Stimulated activated CD4-positive, alpha-beta T cell treated with anti-CD3 and anti-CD28 coated beads, Interleukin-12 subunit alpha, Interleukin-12 subunit beta, amount 100 ng/mL, for 4 hours (primary cell): ENCODE measurements around the gene SLC38A6.

Experiments
- DNase-seq: peaks from one replicate; pipeline ENCODE4 v3.0.0-alpha.2; 2020

SLC38A6 gene

DNA sequence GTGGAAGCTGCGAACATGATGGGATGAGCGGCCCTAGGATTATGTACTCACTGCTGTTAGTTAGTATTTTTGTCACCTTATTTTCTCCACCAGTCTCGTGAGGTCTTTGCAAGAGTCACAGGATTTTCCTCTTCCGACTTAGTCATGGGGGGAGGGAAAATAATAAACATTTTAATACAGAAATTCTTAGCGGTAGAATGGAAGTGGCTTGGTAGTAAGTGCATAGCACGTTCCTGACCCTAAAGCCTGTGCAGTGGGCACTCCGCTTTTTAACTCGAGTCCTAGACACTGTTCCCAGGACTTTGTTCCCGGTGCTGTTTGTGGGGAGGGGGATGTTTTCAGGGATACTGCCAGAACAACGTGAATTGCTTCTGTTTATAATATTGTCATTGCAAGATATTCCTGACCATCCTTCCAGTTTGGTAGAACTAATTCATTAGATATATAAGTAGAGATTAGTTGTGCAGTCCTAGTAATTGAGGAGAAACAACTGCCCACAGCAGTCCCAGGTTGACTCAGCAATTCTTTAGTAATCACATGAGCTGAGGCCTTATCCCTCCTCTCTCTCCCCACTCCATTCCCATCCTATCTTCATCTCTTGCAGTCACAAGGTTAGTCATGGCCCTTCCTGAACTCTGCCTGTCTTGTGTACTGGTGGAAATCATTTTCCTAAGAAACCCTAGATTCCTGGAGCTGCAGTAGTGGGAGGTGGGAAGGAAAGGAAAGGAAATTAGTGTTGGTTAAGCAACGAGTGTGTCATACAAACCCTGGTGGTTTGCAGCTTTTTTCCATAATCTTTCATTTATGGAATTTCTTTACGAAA, 799 bp downstream of the SLC38A6 start:
- DNase-seq = no peak

DNA sequence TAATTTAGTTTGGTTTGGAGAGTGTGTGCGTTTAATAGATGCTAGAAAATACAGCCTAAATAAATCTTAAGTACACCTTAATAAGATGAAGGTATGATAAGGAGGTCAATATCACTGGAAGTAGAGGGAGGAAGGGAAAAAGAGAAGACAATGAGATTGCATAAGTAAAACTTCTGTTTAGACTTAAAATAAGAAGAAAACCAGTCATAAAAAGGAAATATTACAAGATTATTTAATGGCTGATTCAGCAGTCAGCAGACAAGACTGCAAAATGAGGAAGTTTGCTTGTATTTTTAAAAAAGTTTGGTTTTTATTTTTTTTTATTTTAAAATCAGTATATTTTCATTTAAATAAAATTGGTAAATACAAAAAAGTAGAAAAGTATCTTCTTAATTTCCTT, 3.2 kb downstream of the SLC38A6 start:
- DNase-seq = no peak

DNA sequence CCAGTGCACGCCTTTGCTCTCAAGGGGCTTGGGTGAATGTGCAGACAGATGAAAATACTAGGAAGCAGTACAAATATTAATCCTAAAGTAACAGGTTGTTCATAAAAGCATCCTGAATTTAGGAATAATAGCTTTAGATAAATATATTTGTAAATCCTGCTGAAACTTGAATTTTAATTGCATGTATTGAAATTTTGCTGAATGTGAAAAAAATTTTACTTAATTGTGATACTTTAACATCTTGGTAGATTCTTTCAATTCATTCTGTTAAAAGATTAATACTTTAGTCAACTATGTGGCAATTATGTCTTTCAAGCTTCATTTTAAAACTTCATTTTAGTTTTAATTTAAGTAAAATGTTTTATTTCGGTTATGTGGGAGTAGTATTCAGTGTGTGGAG, 5.5 kb downstream of the SLC38A6 start:
- DNase-seq = no peak

GRCh38 chr14:60989599-60989998, 8.6 kb downstream of the SLC38A6 start:
- no peak for DNase-seq

DNA sequence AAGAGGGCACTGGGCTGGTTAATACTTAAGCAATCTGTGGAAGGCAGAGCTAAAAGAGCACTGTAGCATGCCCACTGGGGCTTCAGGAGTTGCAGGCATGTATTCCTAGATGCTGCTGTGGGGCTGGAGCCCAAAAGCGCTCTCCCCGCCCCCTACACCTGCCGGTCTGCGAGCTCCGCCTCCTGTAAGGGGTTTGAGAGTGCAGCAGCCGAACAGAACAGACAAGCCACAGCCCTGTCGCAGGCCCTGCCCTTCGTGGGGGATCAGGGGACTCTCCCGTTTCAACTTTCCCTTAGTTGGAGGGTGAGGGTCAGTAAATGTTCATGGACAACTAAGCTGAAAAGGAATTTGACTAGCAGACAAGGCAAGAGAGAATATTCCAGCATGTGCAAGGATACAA, 17.6 kb downstream of the SLC38A6 start:
- DNase-seq = no peak

GRCh38 chr14:60999536-60999935, 18.5 kb downstream of the SLC38A6 start:
- DNase-seq = no peak

DNA sequence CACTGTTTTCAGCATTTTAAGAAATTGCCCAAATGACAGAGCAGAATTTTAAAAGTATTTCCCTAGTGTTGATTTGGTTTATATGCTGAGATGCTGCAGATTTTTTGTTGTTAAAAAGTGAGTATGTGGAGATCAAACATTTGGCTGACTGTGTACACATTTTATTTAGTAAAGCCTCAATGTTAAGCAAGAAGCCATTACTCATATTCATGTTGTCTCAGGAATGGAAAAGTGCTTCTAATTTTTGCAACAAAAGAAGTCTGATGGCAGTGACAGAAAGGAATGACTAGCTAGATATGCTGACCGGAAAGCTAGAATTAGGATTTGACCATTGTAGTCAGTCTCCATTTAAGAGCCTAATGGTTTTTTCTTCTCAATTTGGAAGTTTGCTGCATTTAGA, 22.5 kb downstream of the SLC38A6 start:
- DNase-seq = no peak

DNA sequence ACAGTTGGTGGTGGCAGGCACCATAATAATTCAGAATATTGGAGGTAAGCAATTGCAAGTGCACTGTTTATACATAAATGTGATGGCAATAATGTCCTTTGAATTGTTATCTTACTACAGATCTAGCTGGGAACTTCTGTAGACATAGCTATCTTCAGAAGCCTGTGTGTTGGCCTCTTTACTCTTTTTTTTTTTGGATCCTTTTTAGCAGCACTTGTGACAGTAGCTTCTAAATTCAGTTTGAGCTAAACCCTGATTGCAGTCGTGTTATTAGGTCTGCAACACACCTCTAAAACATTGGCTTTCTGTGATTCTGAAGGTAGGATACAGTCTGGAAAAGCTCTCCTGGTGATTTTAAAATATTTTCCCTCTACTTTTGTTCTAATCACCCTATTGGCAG, 38.5 kb downstream of the SLC38A6 start:
- DNase-seq = no peak

GRCh38 chr14:61025251-61026223, 44.5 kb downstream of the SLC38A6 start:
- peak; percentile 19 for DNase-seq

DNA sequence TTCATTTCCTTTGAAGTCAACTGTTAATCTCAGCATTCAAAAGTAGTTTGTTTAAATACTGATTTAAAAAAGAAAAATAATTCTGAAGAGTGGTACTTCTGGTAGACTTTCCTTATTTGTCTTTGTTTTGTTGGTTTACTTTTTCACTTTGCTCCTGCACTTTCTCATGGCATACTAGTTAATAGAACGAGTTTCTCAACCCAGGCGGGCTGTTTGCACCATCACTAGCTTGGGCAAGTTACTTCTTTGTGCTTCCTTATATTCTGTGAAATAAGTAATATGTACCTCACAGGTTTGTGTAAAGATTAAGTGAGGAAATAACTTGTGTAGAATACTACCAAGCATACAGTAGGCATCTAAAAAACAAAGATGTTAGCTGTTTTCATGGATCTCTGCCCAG, 45.5 kb downstream of the SLC38A6 start:
- no peak for DNase-seq

GRCh38 chr14:61031026-61031425, 50.0 kb downstream of the SLC38A6 start:
- no peak for DNase-seq

DNA sequence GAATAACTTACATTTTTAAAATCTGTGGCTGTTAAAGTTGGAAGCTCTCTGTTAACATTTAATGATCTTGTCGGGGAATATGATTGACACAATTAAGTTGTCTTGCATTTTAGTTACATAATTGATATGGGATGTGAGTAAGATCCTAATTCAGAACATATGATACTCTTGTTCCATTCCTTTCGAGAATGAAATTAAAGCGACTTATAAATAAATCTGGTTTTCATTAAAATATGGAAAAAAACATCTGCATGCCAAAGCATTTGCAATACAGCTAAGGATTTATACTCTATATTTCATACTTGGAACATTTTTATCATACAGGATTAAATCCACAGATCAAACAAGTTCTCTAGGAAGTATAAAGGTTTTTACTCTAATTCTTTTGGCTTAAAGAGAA, 52.0 kb downstream of the SLC38A6 start:
- DNase-seq = no peak

DNA sequence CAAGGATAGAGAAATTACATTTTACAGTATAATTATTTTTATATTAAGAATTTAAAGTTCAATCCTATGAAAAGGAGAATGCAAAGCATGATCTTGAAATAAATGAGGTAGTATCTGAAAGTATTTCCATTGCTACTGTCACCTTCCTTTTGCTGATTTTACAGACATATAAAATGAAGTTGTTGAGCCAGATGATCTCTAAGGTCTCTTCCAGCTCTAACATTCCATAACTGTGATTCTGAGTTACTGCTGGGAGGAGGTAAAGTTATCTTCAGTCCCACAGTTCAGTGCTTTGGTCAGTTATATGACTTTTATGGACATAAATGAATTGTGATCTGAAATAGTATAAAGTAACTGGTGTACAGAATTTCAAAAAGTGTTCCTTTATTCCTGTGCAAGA, 52.8 kb downstream of the SLC38A6 start:
- DNase-seq = no peak

GRCh38 chr14:61034416-61035120, 53.5 kb downstream of the SLC38A6 start:
- DNase-seq = no peak

DNA sequence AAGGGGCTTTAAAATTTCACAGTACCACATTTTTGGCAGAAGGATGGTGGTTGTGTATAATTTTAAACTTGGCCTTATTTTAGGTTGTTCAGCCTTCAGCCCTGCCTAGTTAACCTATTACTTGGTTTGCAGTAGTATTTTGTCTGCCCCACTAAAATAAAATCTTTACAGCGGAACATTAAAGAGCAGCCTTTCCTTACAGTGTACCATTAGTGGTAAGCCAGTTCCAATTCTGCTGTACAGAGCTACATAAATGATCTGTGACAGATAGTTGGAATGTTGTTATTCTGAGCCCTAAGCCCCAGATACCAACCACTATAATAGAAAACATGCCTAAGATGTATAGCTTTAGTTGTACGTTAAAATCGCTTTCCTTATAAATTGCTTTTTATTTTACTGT, 56.2 kb downstream of the SLC38A6 start:
- no peak for DNase-seq

GRCh38 chr14:61041704-61042103, 60.7 kb downstream of the SLC38A6 start:
- no peak for DNase-seq

DNA sequence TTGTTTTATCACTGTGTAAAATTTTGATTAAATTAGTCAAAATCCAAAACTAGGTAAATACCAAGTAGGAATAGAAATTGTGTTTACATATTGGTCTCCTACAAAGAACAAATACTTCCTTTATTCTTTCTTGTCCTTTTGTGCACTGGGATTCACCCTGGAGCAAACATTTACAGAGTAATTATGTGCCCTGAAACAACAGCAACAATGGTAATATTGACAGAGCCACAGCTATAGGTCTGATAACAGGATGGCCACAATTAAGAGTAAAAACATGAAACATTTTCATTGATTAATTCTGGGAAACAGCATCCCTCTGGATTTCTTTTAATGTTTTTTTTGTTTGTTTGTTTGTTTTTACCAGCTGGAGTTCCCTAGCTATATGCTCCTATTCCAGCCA, 61.2 kb downstream of the SLC38A6 start:
- no peak for DNase-seq

- no peak for DNase-seq
These were observed 62.5 kb downstream of the SLC38A6 start for GRCh38 chr14:61043506-61043905.

GRCh38 chr14:61047021-61047420, 66.0 kb downstream of the SLC38A6 start:
- DNase-seq = no peak

DNA sequence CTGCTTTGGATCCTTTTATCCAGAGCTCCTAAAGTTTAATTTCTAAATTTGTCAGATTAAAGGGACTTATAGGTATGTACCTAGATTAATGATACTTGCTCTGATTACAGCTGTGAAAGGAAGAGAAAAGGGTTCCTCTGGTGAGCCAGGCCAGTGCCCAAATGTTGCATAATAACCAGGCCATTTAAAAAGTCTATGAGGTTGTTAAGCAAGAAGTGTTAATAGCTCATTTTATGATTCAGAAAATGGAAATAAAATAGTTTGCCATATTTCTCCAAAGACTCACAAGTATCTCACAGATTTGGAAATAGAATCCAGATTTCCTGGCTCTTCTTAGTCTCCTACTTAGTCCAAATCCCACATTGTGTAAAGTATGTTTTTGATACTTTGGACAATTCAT, 67.6 kb downstream of the SLC38A6 start:
- DNase-seq = no peak

DNA sequence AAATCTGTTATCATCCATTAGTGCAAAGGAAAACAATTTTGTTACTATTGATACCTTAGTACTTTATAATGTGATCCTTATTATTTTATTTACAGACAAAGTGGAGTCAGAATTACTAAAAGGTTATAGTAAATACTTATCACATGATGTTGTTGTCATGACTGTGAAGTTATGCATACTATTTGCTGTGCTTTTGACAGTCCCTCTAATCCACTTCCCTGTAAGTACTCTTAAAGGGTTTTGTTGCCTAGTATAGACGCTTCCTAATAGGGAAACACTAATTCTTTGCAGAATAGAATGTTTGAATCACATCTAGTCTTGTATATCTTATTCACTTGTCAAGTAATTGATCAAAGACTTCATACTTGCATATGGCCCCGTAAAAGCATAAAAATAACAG, 69.4 kb downstream of the SLC38A6 start:
- DNase-seq = no peak

DNA sequence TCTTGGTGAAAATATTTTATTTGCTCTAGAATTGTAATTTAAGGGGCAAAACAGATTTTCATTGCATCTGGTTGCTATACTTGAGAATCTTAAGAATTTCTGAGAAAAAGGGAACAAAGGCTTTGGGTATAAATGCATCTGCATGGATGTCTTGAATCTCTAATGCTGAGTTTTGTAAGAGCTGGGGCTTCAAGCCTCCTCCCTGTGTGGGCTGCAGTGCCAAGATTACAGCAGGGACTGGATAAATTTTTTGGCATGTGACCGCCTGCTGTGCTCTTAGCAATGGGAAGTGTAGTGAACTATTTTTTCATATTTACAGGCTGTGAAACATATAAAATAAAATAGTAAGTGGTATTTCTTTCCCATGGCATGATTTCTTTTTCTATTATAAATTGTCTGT, 70.0 kb downstream of the SLC38A6 start:
- no peak for DNase-seq

- no peak for DNase-seq
These were observed 70.6 kb downstream of the SLC38A6 start for GRCh38 chr14:61051621-61052020.
